Testis (tissue), 3 donors: ENCODE data around the gene AUTS2. TPM values are rescaled to one million over a fixed set of nuclear protein-coding genes. Genes with fewer than 3 reads are reported as not detected.

Experiments used
- DNase-seq: peaks from one replicate; pipeline ENCODE4 v3.0.0-alpha.2; 2019
- H3K27ac ChIP-seq, 2 donors: fragments of 200-600 bp; sonication (generic); one replicate each; pipeline ENCODE4 v1.5.1; 2019
- H3K27me3 ChIP-seq: fragments of 200-600 bp; sonication (generic); one replicate; pipeline ENCODE4 v1.5.1; 2019
- H3K36me3 ChIP-seq: fragments of 200-600 bp; sonication (generic); one replicate; pipeline ENCODE4 v1.5.1; 2017; ENCODE audit warnings: low read depth; ENCODE audit errors: missing control alignments
- H3K4me1 ChIP-seq: fragments of 200-600 bp; sonication (generic); one replicate; pipeline ENCODE4 v1.5.1; 2019
- H3K4me3 ChIP-seq, 2 donors: fragments of 200-600 bp; sonication (generic); one replicate each; pipeline ENCODE4 v1.5.1; 2017 to 2019
- H3K9me3 ChIP-seq: fragments of 200-600 bp; sonication (generic); one replicate; pipeline ENCODE4 v1.5.1; 2017
- CTCF ChIP-seq, 3 experiments: fragments of 450-650 bp in 2 of 3; fragments of 200-600 bp in 1 of 3; sonication (generic) in 1 of 3; IDR thresholded peaks; one replicate each; pipeline ENCODE4 v1.5.1; 2016 to 2019; ENCODE audit warnings: antibody characterized with exemption in 3 of 3, mild to moderate bottlenecking in 2 of 3, moderate library complexity in 1 of 3
- POLR2A ChIP-seq: fragments of 450-650 bp; IDR thresholded peaks from one replicate; pipeline ENCODE4 v1.6.1; 2017; ENCODE audit warnings: antibody characterized with exemption, mild to moderate bottlenecking, moderate library complexity
- WGBS, 2 donors: methylation state at CpG; one replicate each; pipeline ENCODE4 v1.1.5; 2018; 5-methylcytosine and 5-hydroxymethylcytosine counted together
- intact Hi-C: fragments of 100-400 bp; cut with DNase I; formaldehyde crosslinking; loops from one replicate; pipeline ENCODE4 v1.15.1; 2023; ENCODE audit warnings: low total_unique reads
- polyA plus RNA-seq: library from polyadenylated mRNA; stranded (reverse); fragments of 350-450 nt; fragmentation: Illumina TruSeq; extraction: RNeasy Lipid Tissue Mini Kit (QIAGEN cat#74804); gene quantifications from one replicate; pipeline ENCODE4 v1.2.3, GENCODE V29; 2014; ENCODE audit warnings: low read depth, low replicate concordance; ENCODE audit not compliant: insufficient read depth
- total RNA-seq, 2 donors: library from RNA; depleted of rRNA; stranded (reverse); fragments of >200 nt; gene quantifications; one replicate each; pipeline ENCODE4 v1.2.3, GENCODE V29; 2016

AUTS2 gene
- total and polyA plus RNA-seq, 3 donors from 2014 or later, result 21.3 to 75.5 (median 56.1) TPM

DNA sequence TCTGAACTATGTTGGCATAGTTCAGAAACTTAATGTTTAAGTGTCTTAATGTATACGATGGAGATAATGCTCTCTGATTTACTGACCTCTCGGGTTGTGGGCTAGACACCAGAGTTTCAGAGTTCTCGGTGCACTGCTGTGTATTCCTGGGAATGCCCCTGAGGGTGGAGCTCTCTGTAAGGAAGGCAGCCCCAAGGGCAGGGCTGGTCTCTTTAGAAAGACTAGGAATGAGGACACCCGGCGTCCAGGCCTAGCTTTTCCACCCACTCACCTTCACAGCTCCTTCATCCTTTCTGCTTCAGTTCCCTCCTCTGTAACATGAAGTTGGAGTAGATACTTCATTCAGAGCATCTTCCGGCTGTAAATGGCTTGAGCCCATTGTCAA, 997.1 kb downstream of the AUTS2 start:
- no peak overlapping the region for H3K27ac ChIP-seq
- no peaks in the 10 kb centered on the region for H3K9me3 ChIP-seq
- no peaks in the 10 kb centered on the region for H3K4me1 ChIP-seq
- TF ChIP-seq POLR2A (no peak), CTCF (IDR thresholded peaks at IDR 0.05) (no peak)
- no peaks in the 10 kb centered on the region for H3K27me3 ChIP-seq
- no peaks in the 10 kb centered on the region for H3K36me3 ChIP-seq
- intact Hi-C loops, result no loop called here
- peak overlapping the region in 1 of 2 donors; percentile 38 for H3K4me3 ChIP-seq
- 39 to 51% methylated on average over 6 of the region's 6 CpGs for WGBS, 2 donors
- no peak for DNase-seq

GRCh38 chr7:70595755-70596597, 997.7 kb downstream of the AUTS2 start:
- H3K27ac ChIP-seq, result no peak overlapping the region
- WGBS, 2 donors, result 27 to 33% methylated on average over 22 to 29 of the region's 82 CpGs
- peak; percentile 21 for DNase-seq
- intact Hi-C loops, result no loop called here
- no peaks in the 10 kb centered on the region for H3K36me3 ChIP-seq
- no peaks in the 10 kb centered on the region for H3K9me3 ChIP-seq
- no peaks in the 10 kb centered on the region for H3K27me3 ChIP-seq
- H3K4me1 ChIP-seq, result no peaks in the 10 kb centered on the region
- peak overlapping the region; percentile 9 to 38 for H3K4me3 ChIP-seq
- TF ChIP-seq POLR2A, result no peak
- TF ChIP-seq CTCF (IDR thresholded peaks at IDR 0.05), result no peak

- 62 to 65% methylated on average over 8 to 11 of the region's 11 CpGs for WGBS, 2 donors
- H3K4me1 ChIP-seq, result no peaks in the 10 kb centered on the region
- H3K27me3 ChIP-seq, result no peaks in the 10 kb centered on the region
- no peaks in the 10 kb centered on the region for H3K36me3 ChIP-seq
- peak overlapping the region in 1 of 2 donors; percentile 38 for H3K4me3 ChIP-seq
- intact Hi-C loops, result no loop called here
- no peak for TF ChIP-seq CTCF (IDR thresholded peaks at IDR 0.05)
- TF ChIP-seq POLR2A, result no peak
- H3K27ac ChIP-seq, result no peak overlapping the region
- no peak for DNase-seq
- H3K9me3 ChIP-seq, result no peaks in the 10 kb centered on the region
Observed at GRCh38 chr7:70596598-70596913, 998.3 kb downstream of the AUTS2 start.

DNA sequence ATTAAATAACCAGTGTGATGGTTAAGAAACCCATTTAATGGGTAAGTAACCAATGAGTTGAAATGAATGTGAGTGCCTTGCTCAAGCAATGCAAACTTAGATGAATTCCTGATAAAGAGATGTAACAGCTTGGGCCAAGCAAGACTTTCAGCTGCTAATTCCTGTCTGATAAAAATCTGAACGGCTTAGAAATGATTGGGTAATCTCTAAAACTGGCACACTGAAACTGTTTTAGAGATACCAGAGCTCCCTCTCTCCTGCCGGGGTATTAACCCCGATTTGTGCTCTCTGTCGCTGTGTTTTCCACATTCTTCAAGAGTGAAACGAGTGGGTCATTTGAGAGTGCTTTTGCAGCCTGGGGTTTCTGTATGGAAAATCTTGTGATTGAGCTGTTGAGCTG, 998.8 kb downstream of the AUTS2 start:
- no peaks in the 10 kb centered on the region for H3K9me3 ChIP-seq
- no peak for DNase-seq
- TF ChIP-seq POLR2A (no peak), CTCF (IDR thresholded peaks at IDR 0.05) (no peak)
- H3K4me3 ChIP-seq, result no peak overlapping the region
- no peak overlapping the region for H3K27ac ChIP-seq
- H3K4me1 ChIP-seq, result no peaks in the 10 kb centered on the region
- H3K27me3 ChIP-seq, result no peaks in the 10 kb centered on the region
- 62 to 82% methylated on average over 5 of the region's 5 CpGs for WGBS, 2 donors
- H3K36me3 ChIP-seq, result no peaks in the 10 kb centered on the region
- intact Hi-C loops, result no loop called here

DNA sequence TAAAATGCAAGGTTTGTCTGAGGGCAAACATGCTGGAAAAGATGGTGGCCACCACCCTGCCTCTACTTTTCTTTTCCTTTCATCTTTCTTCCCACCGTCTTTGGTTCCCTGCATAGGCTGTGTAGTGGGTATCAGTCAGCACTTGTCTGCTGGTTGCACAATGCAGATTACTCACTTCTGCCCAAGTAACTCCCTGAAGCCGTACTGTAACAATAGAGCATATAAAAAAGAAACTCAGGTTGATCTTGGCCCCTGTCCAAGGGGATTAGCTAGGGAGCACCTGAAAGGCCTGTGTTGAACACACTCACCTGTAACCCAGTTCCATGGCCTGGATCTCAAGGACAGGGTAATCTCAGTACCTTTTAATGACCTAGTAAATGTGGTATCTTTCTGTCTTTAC, 1000.7 kb downstream of the AUTS2 start:
- Histone ChIP-seq H3K4me3 (no peak overlapping the region), H3K27ac (no peak overlapping the region), H3K36me3 (no peaks in the 10 kb centered on the region), H3K9me3 (no peaks in the 10 kb centered on the region), H3K27me3 (no peaks in the 10 kb centered on the region), H3K4me1 (no peaks in the 10 kb centered on the region)
- no peak for DNase-seq
- WGBS, 2 donors, result 94% methylated on average over 2 of the region's 2 CpGs
- intact Hi-C loops, result no loop called here
- TF ChIP-seq CTCF (IDR thresholded peaks at IDR 0.05) (no peak), POLR2A (no peak)
